Tibial nerve (tissue), 4 donors: ENCODE results near the gene MAGEC1.

Experiments
- EP300 ChIP-seq, 2 donors: sonication (generic); formaldehyde crosslinking; IDR thresholded peaks; one replicate each; pipeline ENCODE4 v1.6.1; 2017; ENCODE audit warnings: antibody characterized with exemption in 2 of 2, mild to moderate bottlenecking in 1 of 2
- POLR2A ChIP-seq, 2 donors: fragments of 450-650 bp; IDR thresholded peaks; one replicate each; pipeline ENCODE4 v1.6.1; 2017; ENCODE audit warnings: antibody characterized with exemption in 2 of 2, mild to moderate bottlenecking in 2 of 2, moderate library complexity in 2 of 2
- TF ChIP-seq, protein P1 (sequence below), 5 experiments: fragments of 200-600 bp in 3 of 5; fragments of 450-650 bp in 2 of 5; sonication (generic) in 3 of 5; IDR thresholded peaks; one replicate each; pipeline ENCODE4 v1.5.1; 2016 to 2019; ENCODE audit warnings: antibody characterized with exemption in 5 of 5, mild to moderate bottlenecking in 3 of 5, moderate library complexity in 2 of 5

DNA sequence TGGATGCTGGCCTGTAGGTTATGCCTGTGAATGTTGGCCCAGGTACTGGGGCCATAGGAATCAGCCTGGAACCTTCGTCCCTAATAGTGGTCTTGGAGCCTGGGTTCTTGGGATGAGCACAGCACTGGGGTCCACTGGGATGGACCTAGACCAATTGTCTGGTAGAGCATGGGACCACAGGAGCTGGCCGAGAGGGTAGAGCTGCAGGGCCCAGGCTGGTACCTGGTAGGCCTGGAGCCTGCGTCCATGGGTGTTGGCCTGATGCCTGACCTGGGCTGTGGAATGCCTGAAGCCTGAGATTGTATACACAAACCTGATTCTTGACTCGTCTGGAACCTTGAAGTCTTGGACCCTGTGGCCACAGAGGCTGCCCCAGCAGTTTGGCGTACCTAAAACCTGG lies 48.9 kb downstream of the MAGEC1 start:
- TF ChIP-seq, protein P1, sequence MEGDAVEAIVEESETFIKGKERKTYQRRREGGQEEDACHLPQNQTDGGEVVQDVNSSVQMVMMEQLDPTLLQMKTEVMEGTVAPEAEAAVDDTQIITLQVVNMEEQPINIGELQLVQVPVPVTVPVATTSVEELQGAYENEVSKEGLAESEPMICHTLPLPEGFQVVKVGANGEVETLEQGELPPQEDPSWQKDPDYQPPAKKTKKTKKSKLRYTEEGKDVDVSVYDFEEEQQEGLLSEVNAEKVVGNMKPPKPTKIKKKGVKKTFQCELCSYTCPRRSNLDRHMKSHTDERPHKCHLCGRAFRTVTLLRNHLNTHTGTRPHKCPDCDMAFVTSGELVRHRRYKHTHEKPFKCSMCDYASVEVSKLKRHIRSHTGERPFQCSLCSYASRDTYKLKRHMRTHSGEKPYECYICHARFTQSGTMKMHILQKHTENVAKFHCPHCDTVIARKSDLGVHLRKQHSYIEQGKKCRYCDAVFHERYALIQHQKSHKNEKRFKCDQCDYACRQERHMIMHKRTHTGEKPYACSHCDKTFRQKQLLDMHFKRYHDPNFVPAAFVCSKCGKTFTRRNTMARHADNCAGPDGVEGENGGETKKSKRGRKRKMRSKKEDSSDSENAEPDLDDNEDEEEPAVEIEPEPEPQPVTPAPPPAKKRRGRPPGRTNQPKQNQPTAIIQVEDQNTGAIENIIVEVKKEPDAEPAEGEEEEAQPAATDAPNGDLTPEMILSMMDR (IDR thresholded peaks at IDR 0.05) = no peak
- TF ChIP-seq POLR2A (IDR thresholded peaks at IDR 0.05) (no peak), EP300 (IDR thresholded peaks at IDR 0.05) (no peak)
